GM12878 (cell line): ENCODE data around the gene FOLR2. TPM values are rescaled to one million over a fixed set of nuclear protein-coding genes. Genes with fewer than 3 reads are reported as not detected.

Experiments used
- ATAC-seq: fragments of 200-7000 bp; cut with Tn5 transposase; 3 replicates; pipeline ENCODE4 v1.9.1; 2020; ENCODE audit warnings: mild to moderate bottlenecking, moderate library complexity
- BruUV-seq: library from RNA; stranded (reverse); fragments of 400-500 nt; replicated peaks from 2 replicates; lab custom pipeline; 2021; lab: Mats Ljungman, UMichigan
- CTCF ChIA-PET: fragments of 300-600 bp; sonication (Branson Sonifier 250); formaldehyde crosslinking; extraction: SDS; loops from one replicate; lab custom pipeline; 2021; ENCODE audit warnings: inconsistent platforms; lab: Yijun Ruan, JAX
- POLR2A ChIA-PET: fragments of 350-600 bp; formaldehyde crosslinking; extraction: SDS; loops from one replicate; lab custom pipeline; 2021; ENCODE audit warnings: inconsistent platforms; lab: Charles Lee
- RAD21 ChIA-PET: fragments of 300-600 bp; sonication (Branson Sonifier 250); formaldehyde crosslinking; loops from one replicate; lab custom pipeline; 2023; ENCODE audit warnings: antibody characterized with exemption; ENCODE audit not compliant: unreplicated experiment; lab: Charles Lee
- SMC1A ChIA-PET: fragments of 300-600 bp; sonication (Branson Sonifier 250); formaldehyde crosslinking; loops from one replicate; lab custom pipeline; 2023; ENCODE audit not compliant: unreplicated experiment, uncharacterized antibody; lab: Charles Lee
- DNase-seq: peaks from one replicate; pipeline ENCODE4 v3.0.0-alpha.2; 2011; ENCODE audit warnings: low read depth, low spot score
- FAIRE-seq: peaks from 3 replicates; lab custom pipeline; 2011; peaks lifted over from hg19 to GRCh38; lab: Jason Lieb, UNC
- H2AFZ ChIP-seq: 2 replicates; pipeline ENCODE4 v1.6.0; 2011; ENCODE audit warnings: low read depth, low read length, control low read depth; ENCODE audit not compliant: control insufficient read depth
- H3K27ac ChIP-seq: 2 replicates; pipeline ENCODE4 v1.5.1; 2011; ENCODE audit warnings: control low read depth; ENCODE audit not compliant: control insufficient read depth, insufficient read depth
- H3K27me3 ChIP-seq, 2 experiments: replicated peaks in 1 of 2; 2 replicates each; pipeline versions ENCODE4 v1.6.0 to v1.6.1; 2011; ENCODE audit warnings: low read length in 1 of 2; ENCODE audit not compliant: control insufficient read depth in 2 of 2, insufficient read depth in 2 of 2
- H3K36me3 ChIP-seq, 2 experiments: 2 replicates each; pipeline ENCODE4 v1.5.1; 2011; ENCODE audit warnings: low read length in 1 of 2; ENCODE audit not compliant: control insufficient read depth in 2 of 2, insufficient read depth in 2 of 2
- H3K4me1 ChIP-seq: 2 replicates; pipeline ENCODE4 v1.6.1; 2011; ENCODE audit warnings: mild to moderate bottlenecking, low read length, moderate library complexity, mixed read lengths; ENCODE audit not compliant: control insufficient read depth, insufficient read depth
- H3K4me2 ChIP-seq: 2 replicates; pipeline ENCODE4 v1.6.0; 2011; ENCODE audit warnings: control low read depth; ENCODE audit not compliant: control insufficient read depth, insufficient read depth
- H3K4me3 ChIP-seq: fragments of 200-600 bp; sonication (generic); 2 replicates; pipeline ENCODE4 v1.5.1; 2016
- H3K79me2 ChIP-seq: 2 replicates; pipeline ENCODE4 v1.6.0; 2011; ENCODE audit warnings: low read length; ENCODE audit not compliant: control insufficient read depth, insufficient read depth
- H3K9ac ChIP-seq: 2 replicates; pipeline ENCODE4 v1.8.0; 2011; ENCODE audit warnings: low read length, control low read depth, mixed read lengths; ENCODE audit not compliant: control insufficient read depth, insufficient read depth
- H3K9me3 ChIP-seq: replicated peaks from 3 replicates; pipeline ENCODE4 v1.5.1; 2011; ENCODE audit warnings: mild to moderate bottlenecking, low read length; ENCODE audit not compliant: control insufficient read depth, insufficient read depth
- H4K20me1 ChIP-seq: 2 replicates; pipeline ENCODE4 v1.6.0; 2011; ENCODE audit not compliant: control insufficient read depth, insufficient read depth
- BHLHE40 ChIP-seq, 2 experiments: fragments of 450-650 bp in 1 of 2; IDR thresholded peaks; 2 replicates each; pipeline ENCODE4 v1.6.1; 2011 to 2017; ENCODE audit warnings: low read depth in 2 of 2, borderline replicate concordance in 1 of 2, improper control_type of control experiment in 1 of 2, low read length in 1 of 2, mild to moderate bottlenecking in 1 of 2
- ZBTB11 ChIP-seq: fragments of 450-650 bp; formaldehyde crosslinking; IDR thresholded peaks from 2 replicates; pipeline ENCODE4 v1.5.0; 2022; ENCODE audit warnings: mild to moderate bottlenecking, missing genetic modification characterization
- ZNF384 ChIP-seq: IDR thresholded peaks from 2 replicates; pipeline ENCODE4 v1.6.1; 2012; ENCODE audit warnings: low read depth, mild to moderate bottlenecking, low read length, improper control_type of control experiment, borderline replicate concordance
- WGBS: methylation state at CpG from one replicate; pipeline ENCODE4 v1.1.6; 2016; ENCODE audit warnings: low lambda C conversion rate; ENCODE audit not compliant: insufficient replicate concordance, insufficient coverage; ENCODE audit errors: missing lambda C conversion rate; 5-methylcytosine and 5-hydroxymethylcytosine counted together
- in situ Hi-C: fragments of 300-500 bp; cut with MboI; formaldehyde crosslinking; loops from 9 replicates; pipeline ENCODE4 v1.14.3; 2018; ENCODE audit warnings: mixed read lengths
- intact Hi-C: fragments of 100-400 bp; cut with micrococcal nuclease; formaldehyde crosslinking; loops from one replicate; pipeline ENCODE4 v1.14.2; 2022; ENCODE audit not compliant: unreplicated experiment
- polyA plus RNA-seq, 11 experiments: library from polyadenylated mRNA; depleted of rRNA in 4 of 11; unstranded in 6 of 11; stranded (reverse) in 5 of 11; fragments of >200 nt; fragmentation: Nextera tagmentation in 4 of 11; fragmentation: Illumina TruSeq in 1 of 11; extraction: Ambion mirVana in 4 of 11; extraction: Trizol in 1 of 11; gene quantifications; 1 replicate in 1 of 11; 2 replicates in 10 of 11; pipeline versions ENCODE4 v1.2.1 to v1.2.3, GENCODE V29; 2011 to 2016; ENCODE audit warnings: inconsistent platforms in 2 of 11, missing spikeins in 2 of 11, low read depth in 1 of 11
- total RNA-seq, 4 experiments: library from RNA; depleted of rRNA in 3 of 4; stranded (reverse); fragments of >200 nt in 3 of 4; fragmentation: Illumina TruSeq in 1 of 4; extraction: Trizol in 1 of 4; gene quantifications; 2 replicates each; pipeline versions ENCODE4 v1.2.1 to v1.2.3, GENCODE V29; 2013 to 2021

FOLR2 gene
- total and polyA plus RNA-seq, 10 of the 15 experiments (the other 5 are each of a cell fraction or from before 2014, with no cell fraction given) = 0.10 to 11.1 (median 1.9) TPM

- SMC1A ChIA-PET = interaction anchor here (1.0 to 1.2 kb wide), 2 partner anchors 76 to 196 kb away, joined by 3 read pairs; no protein-coding TSS in a partner anchor
- intact Hi-C loops (loop anchor here (5.0 kb wide), 1 partner anchor 211 kb away; the partner anchor contains the start of gene CLPB), in situ Hi-C loops (no loop called here)
- H3K4me3 ChIP-seq = no peak overlapping the region
- TF ChIP-seq BHLHE40 (IDR thresholded peaks at IDR 0.05; ENCODE audit: borderline replicate concordance in 1 of 2, low read depth in 2 of 2, low read length in 1 of 2) (peak; percentile 16 to 71; a peak in 3 of 4 replicates), ZNF384 (no peak), ZBTB11 (no peak)
- no peaks in the 10 kb centered on the region for H4K20me1 ChIP-seq
- DNase-seq (no peak), ATAC-seq (no peak), FAIRE-seq (no peak)
- H3K9me3 ChIP-seq = no peaks in the 10 kb centered on the region
- RAD21 ChIA-PET = interaction anchor here (2.4 kb wide), 1 partner anchor 210 kb away, joined by 11 read pairs; no protein-coding TSS in a partner anchor
- CTCF ChIA-PET = interaction anchor here (1.2 to 2.0 kb wide), 4 partner anchors 37 to 293 kb away, joined by 3 to 8 read pairs (median 8); partner anchors contain the start of gene XNDC1N
- no peak overlapping the region for H3K27ac ChIP-seq
- peaks cover 19% of the 10 kb centered on the region for H3K79me2 ChIP-seq
- H3K36me3 ChIP-seq = no peaks in the 10 kb centered on the region
- peak overlapping the region; percentile 71 for H2AFZ ChIP-seq
- POLR2A ChIA-PET = no interaction called here
- H3K4me2 ChIP-seq = peak overlapping the region; percentile 46; the same call in 1 of the 2 replicates
- 56% methylated on average over 10 of the region's 10 CpGs for WGBS
- H3K4me1 ChIP-seq = peaks cover 19% of the 10 kb centered on the region
- no peak overlapping the region for H3K9ac ChIP-seq
- H3K27me3 ChIP-seq = no peaks in the 10 kb centered on the region
- BruUV-seq = no TSS peak
Observed at GRCh38 chr11:72220696-72221363, 4.2 kb downstream of the FOLR2 start.
